SJCRH30 (cell line): ENCODE measurements around the gene EFHC2. TPM values are rescaled to one million over a fixed set of nuclear protein-coding genes. Genes with fewer than 3 reads are reported as not detected.
A peak's percentile ranks its signal among the peaks of the same experiment; 100 is the strongest.

ENCODE experiments used
- DNase-seq, 2 experiments: peaks; one replicate each; pipeline ENCODE4 v3.0.0-alpha.2; 2015 to 2020
- H3K27ac ChIP-seq: fragments of 250-450 bp; sonication (Bioruptor Pico); 2 replicates; pipeline ENCODE4 v1.5.1; 2020; ENCODE audit warnings: mild to moderate bottlenecking, moderate library complexity
- H3K27me3 ChIP-seq: fragments of 250-450 bp; sonication (Bioruptor Pico); 2 replicates; pipeline ENCODE4 v1.5.1; 2020; ENCODE audit warnings: mild to moderate bottlenecking, moderate library complexity
- H3K36me3 ChIP-seq: fragments of 250-450 bp; sonication (Bioruptor Pico); 2 replicates; pipeline ENCODE4 v1.5.1; 2020; ENCODE audit warnings: mild to moderate bottlenecking, moderate library complexity
- H3K4me1 ChIP-seq: fragments of 250-450 bp; sonication (Bioruptor Pico); 2 replicates; pipeline ENCODE4 v1.5.1; 2020; ENCODE audit warnings: mild to moderate bottlenecking, moderate library complexity
- H3K4me3 ChIP-seq: fragments of 250-450 bp; sonication (Bioruptor Pico); 2 replicates; pipeline ENCODE4 v1.5.1; 2020; ENCODE audit warnings: mild to moderate bottlenecking, moderate library complexity
- H3K9me3 ChIP-seq: fragments of 250-450 bp; sonication (Bioruptor Pico); replicated peaks from 2 replicates; pipeline ENCODE4 v1.5.1; 2020; ENCODE audit warnings: mild to moderate bottlenecking, moderate library complexity
- total RNA-seq: library from RNA; depleted of rRNA; stranded (reverse); fragments of >200 nt; shearing (Covaris generic); gene quantifications from 2 replicates; pipeline ENCODE4 v1.2.3, GENCODE V29; 2014

The EFHC2 gene
- total RNA-seq, 1 experiment from 2014 or later = 0.04 TPM

- no peak overlapping the region for H3K4me3 ChIP-seq
- no peaks in the 10 kb centered on the region for H3K27me3 ChIP-seq
- peak overlapping the region; percentile 43 for H3K27ac ChIP-seq
- no peaks in the 10 kb centered on the region for H3K36me3 ChIP-seq
- 0 out of 2 replicates have a peak, but pooled peaks cover 3% of the 10 kb centered on the region for H3K4me1 ChIP-seq
- no peak for DNase-seq
- H3K9me3 ChIP-seq = no peaks in the 10 kb centered on the region
These were observed 28.7 kb downstream of the EFHC2 start for GRCh38 chrX:44314808-44315207.

- Histone ChIP-seq H3K4me1 (0 out of 2 replicates have a peak, but pooled peaks cover 3% of the 10 kb centered on the region), H3K27ac (peak overlapping the region; percentile 43), H3K9me3 (no peaks in the 10 kb centered on the region), H3K36me3 (no peaks in the 10 kb centered on the region), H3K27me3 (no peaks in the 10 kb centered on the region), H3K4me3 (no peak overlapping the region)
- peak; percentile 66 to 76 for DNase-seq
These were observed 29.2 kb downstream of the EFHC2 start for GRCh38 chrX:44314259-44314734.

- DNase-seq = no peak
- no peak overlapping the region for H3K27ac ChIP-seq
- H3K9me3 ChIP-seq = no peaks in the 10 kb centered on the region
- 0 out of 2 replicates have a peak, but pooled peaks cover 3% of the 10 kb centered on the region for H3K4me1 ChIP-seq
- H3K27me3 ChIP-seq = no peaks in the 10 kb centered on the region
- no peaks in the 10 kb centered on the region for H3K36me3 ChIP-seq
- H3K4me3 ChIP-seq = no peak overlapping the region
These were observed 31.1 kb downstream of the EFHC2 start for GRCh38 chrX:44312421-44312820.

GRCh38 chrX:44310227-44310626 lies 33.2 kb downstream of the EFHC2 start:
- 0 out of 2 replicates have a peak, but pooled peaks cover 3% of the 10 kb centered on the region for H3K4me1 ChIP-seq
- H3K27ac ChIP-seq = no peak overlapping the region
- H3K27me3 ChIP-seq = no peaks in the 10 kb centered on the region
- H3K9me3 ChIP-seq = no peaks in the 10 kb centered on the region
- no peaks in the 10 kb centered on the region for H3K36me3 ChIP-seq
- H3K4me3 ChIP-seq = no peak overlapping the region
- DNase-seq = no peak

- no peak overlapping the region for H3K27ac ChIP-seq
- no peaks in the 10 kb centered on the region for H3K9me3 ChIP-seq
- 0 out of 2 replicates have a peak, but pooled peaks cover under 1% of the 10 kb centered on the region for H3K4me1 ChIP-seq
- no peaks in the 10 kb centered on the region for H3K36me3 ChIP-seq
- DNase-seq = no peak
- H3K27me3 ChIP-seq = no peaks in the 10 kb centered on the region
- H3K4me3 ChIP-seq = no peak overlapping the region
These were observed 34.6 kb downstream of the EFHC2 start for GRCh38 chrX:44308869-44309268.

- Histone ChIP-seq H3K9me3 (no peaks in the 10 kb centered on the region), H3K4me3 (no peak overlapping the region), H3K4me1 (no peaks in the 10 kb centered on the region), H3K27ac (no peak overlapping the region), H3K36me3 (no peaks in the 10 kb centered on the region), H3K27me3 (no peaks in the 10 kb centered on the region)
- peak; percentile 13 to 20 for DNase-seq
These were observed 37.1 kb downstream of the EFHC2 start for GRCh38 chrX:44306356-44306755.

GRCh38 chrX:44305921-44306320 lies 37.6 kb downstream of the EFHC2 start:
- H3K4me1 ChIP-seq = no peaks in the 10 kb centered on the region
- no peak overlapping the region for H3K27ac ChIP-seq
- no peak overlapping the region for H3K4me3 ChIP-seq
- DNase-seq = peak in 1 of 2 experiments; percentile 2
- H3K36me3 ChIP-seq = no peaks in the 10 kb centered on the region
- H3K9me3 ChIP-seq = no peaks in the 10 kb centered on the region
- H3K27me3 ChIP-seq = no peaks in the 10 kb centered on the region

- Histone ChIP-seq H3K27ac (peak overlapping the region; percentile 33; the same call in 1 of the 2 replicates), H3K9me3 (no peaks in the 10 kb centered on the region), H3K27me3 (no peaks in the 10 kb centered on the region), H3K36me3 (no peaks in the 10 kb centered on the region), H3K4me3 (no peak overlapping the region), H3K4me1 (no peaks in the 10 kb centered on the region)
- DNase-seq = peak; percentile 30 to 56
These were observed 40.4 kb downstream of the EFHC2 start for GRCh38 chrX:44303119-44303518.

GRCh38 chrX:44299177-44299576 lies 44.3 kb downstream of the EFHC2 start:
- Histone ChIP-seq H3K27ac (no peak overlapping the region), H3K9me3 (no peaks in the 10 kb centered on the region), H3K4me3 (no peak overlapping the region), H3K4me1 (no peaks in the 10 kb centered on the region), H3K36me3 (no peaks in the 10 kb centered on the region), H3K27me3 (no peaks in the 10 kb centered on the region)
- DNase-seq = no peak

- Histone ChIP-seq H3K27ac (no peak overlapping the region), H3K4me3 (no peak overlapping the region), H3K36me3 (no peaks in the 10 kb centered on the region), H3K9me3 (no peaks in the 10 kb centered on the region), H3K4me1 (no peaks in the 10 kb centered on the region), H3K27me3 (no peaks in the 10 kb centered on the region)
- no peak for DNase-seq
These were observed 51.9 kb downstream of the EFHC2 start for GRCh38 chrX:44291468-44292092.

GRCh38 chrX:44290718-44291117 lies 52.8 kb downstream of the EFHC2 start:
- H3K4me1 ChIP-seq = no peaks in the 10 kb centered on the region
- no peaks in the 10 kb centered on the region for H3K9me3 ChIP-seq
- no peak overlapping the region for H3K27ac ChIP-seq
- H3K27me3 ChIP-seq = no peaks in the 10 kb centered on the region
- no peaks in the 10 kb centered on the region for H3K36me3 ChIP-seq
- no peak overlapping the region for H3K4me3 ChIP-seq
- DNase-seq = no peak

GRCh38 chrX:44282753-44283152 lies 60.7 kb downstream of the EFHC2 start:
- H3K9me3 ChIP-seq = no peaks in the 10 kb centered on the region
- H3K4me1 ChIP-seq = no peaks in the 10 kb centered on the region
- H3K27ac ChIP-seq = no peak overlapping the region
- H3K36me3 ChIP-seq = no peaks in the 10 kb centered on the region
- H3K4me3 ChIP-seq = no peak overlapping the region
- DNase-seq = no peak
- no peaks in the 10 kb centered on the region for H3K27me3 ChIP-seq

GRCh38 chrX:44280116-44280515 lies 63.4 kb downstream of the EFHC2 start:
- no peaks in the 10 kb centered on the region for H3K4me1 ChIP-seq
- H3K36me3 ChIP-seq = no peaks in the 10 kb centered on the region
- H3K27me3 ChIP-seq = no peaks in the 10 kb centered on the region
- DNase-seq = no peak
- no peaks in the 10 kb centered on the region for H3K9me3 ChIP-seq
- no peak overlapping the region for H3K27ac ChIP-seq
- H3K4me3 ChIP-seq = no peak overlapping the region

- Histone ChIP-seq H3K4me3 (no peak overlapping the region), H3K27ac (no peak overlapping the region), H3K36me3 (no peaks in the 10 kb centered on the region), H3K27me3 (no peaks in the 10 kb centered on the region), H3K9me3 (no peaks in the 10 kb centered on the region), H3K4me1 (no peaks in the 10 kb centered on the region)
- peak in 1 of 2 experiments; percentile 3 for DNase-seq
These were observed 69.4 kb downstream of the EFHC2 start for GRCh38 chrX:44274096-44274495.

GRCh38 chrX:44267861-44268260 lies 75.6 kb downstream of the EFHC2 start:
- H3K4me3 ChIP-seq = no peak overlapping the region
- H3K36me3 ChIP-seq = no peaks in the 10 kb centered on the region
- H3K27ac ChIP-seq = no peak overlapping the region
- H3K4me1 ChIP-seq = no peaks in the 10 kb centered on the region
- H3K9me3 ChIP-seq = no peaks in the 10 kb centered on the region
- DNase-seq = no peak
- no peaks in the 10 kb centered on the region for H3K27me3 ChIP-seq

GRCh38 chrX:44267116-44267515 lies 76.4 kb downstream of the EFHC2 start:
- H3K36me3 ChIP-seq = no peaks in the 10 kb centered on the region
- no peaks in the 10 kb centered on the region for H3K27me3 ChIP-seq
- H3K4me3 ChIP-seq = no peak overlapping the region
- H3K9me3 ChIP-seq = no peaks in the 10 kb centered on the region
- H3K4me1 ChIP-seq = no peaks in the 10 kb centered on the region
- no peak for DNase-seq
- H3K27ac ChIP-seq = no peak overlapping the region
